GM10266 (cell line): ENCODE results near the gene RHOF.

Experiments
- DNase-seq: peaks from one replicate; pipeline ENCODE4 v3.0.0; 2012; ENCODE audit errors: extremely low spot score
- TF ChIP-seq, protein P1 (sequence below): IDR thresholded peaks from 2 replicates; pipeline ENCODE4 v1.5.1; 2012; ENCODE audit warnings: mild to moderate bottlenecking, low read depth; ENCODE audit not compliant: control insufficient read depth, insufficient read depth; ENCODE audit errors: missing control alignments

The RHOF gene

GRCh38 chr12:121781484-121781997, 11.9 kb downstream of the RHOF start:
- no peak for DNase-seq
- TF ChIP-seq, protein P1, sequence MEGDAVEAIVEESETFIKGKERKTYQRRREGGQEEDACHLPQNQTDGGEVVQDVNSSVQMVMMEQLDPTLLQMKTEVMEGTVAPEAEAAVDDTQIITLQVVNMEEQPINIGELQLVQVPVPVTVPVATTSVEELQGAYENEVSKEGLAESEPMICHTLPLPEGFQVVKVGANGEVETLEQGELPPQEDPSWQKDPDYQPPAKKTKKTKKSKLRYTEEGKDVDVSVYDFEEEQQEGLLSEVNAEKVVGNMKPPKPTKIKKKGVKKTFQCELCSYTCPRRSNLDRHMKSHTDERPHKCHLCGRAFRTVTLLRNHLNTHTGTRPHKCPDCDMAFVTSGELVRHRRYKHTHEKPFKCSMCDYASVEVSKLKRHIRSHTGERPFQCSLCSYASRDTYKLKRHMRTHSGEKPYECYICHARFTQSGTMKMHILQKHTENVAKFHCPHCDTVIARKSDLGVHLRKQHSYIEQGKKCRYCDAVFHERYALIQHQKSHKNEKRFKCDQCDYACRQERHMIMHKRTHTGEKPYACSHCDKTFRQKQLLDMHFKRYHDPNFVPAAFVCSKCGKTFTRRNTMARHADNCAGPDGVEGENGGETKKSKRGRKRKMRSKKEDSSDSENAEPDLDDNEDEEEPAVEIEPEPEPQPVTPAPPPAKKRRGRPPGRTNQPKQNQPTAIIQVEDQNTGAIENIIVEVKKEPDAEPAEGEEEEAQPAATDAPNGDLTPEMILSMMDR: no peak

DNA sequence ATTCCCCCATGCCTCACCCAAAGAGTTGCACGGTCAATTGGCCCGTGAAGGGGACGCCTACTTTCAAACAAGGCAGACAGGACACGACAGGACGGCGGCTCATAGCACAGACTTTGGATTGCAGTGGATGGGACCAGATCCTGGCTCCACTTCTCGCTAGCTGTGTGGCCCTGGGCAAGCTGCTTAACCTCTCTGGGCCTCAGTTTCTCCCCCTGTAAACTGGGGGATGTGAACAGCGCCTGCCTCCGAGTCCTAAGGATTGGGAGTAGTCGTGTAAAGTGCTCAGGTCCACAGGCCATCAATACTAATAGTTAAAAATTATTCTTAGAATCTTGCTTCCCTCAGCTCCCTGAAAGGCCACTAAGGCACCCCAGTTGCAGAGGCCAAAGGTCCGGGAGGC, 13.1 kb downstream of the RHOF start:
- no peak for DNase-seq
- TF ChIP-seq, protein P1: no peak

GRCh38 chr12:121779422-121779895, 14.0 kb downstream of the RHOF start:
- TF ChIP-seq, protein P1: no peak
- DNase-seq: no peak

GRCh38 chr12:121778567-121779421, 14.7 kb downstream of the RHOF start:
- DNase-seq: no peak
- TF ChIP-seq, protein P1: no peak

GRCh38 chr12:121776190-121777098, 17.0 kb downstream of the RHOF start:
- DNase-seq: peak; percentile 89
- TF ChIP-seq, protein P1: peak; percentile 87

GRCh38 chr12:121775501-121775900, 18.0 kb downstream of the RHOF start:
- no peak for DNase-seq
- TF ChIP-seq, protein P1: no peak
